NCI-H226 (cell line): Measurements from ENCODE around the gene GLDC.
"Not testable (repeated sequence)": the region's sequence is repeated elsewhere in the genome, so short reads cannot be mapped to it uniquely, and the experiment has no call there.

ENCODE experiments used
- DNase-seq: peaks from one replicate; pipeline ENCODE4 v3.0.0-alpha.2; 2015

The GLDC gene

DNA sequence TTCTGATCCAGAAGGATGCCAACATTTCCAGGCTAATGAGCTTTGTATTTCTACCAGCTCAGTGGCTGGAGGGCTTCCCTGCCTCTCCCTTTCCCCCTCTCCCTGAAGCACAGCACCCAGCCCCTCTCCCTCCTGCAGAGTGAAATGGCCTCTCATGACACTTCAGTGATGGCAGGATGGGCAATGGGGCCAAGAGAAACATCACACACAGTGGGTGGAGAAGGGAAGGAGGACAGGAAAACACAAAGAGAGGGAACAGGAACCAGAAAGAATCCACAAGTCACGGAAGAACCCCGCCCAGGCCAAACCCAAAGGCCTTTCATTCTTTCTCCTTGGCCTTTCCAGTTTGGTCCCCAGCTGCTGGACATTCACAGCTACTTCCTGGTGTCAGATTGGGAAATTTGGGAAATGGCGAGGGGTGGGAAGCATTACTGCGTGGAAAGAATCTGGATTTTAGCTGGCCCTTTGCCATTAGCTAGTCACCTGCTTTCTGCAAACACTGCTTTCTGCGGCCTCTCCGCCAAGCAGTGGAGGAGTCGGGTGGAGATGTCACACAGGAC is 82.6 kb downstream of the GLDC start:
- DNase-seq, result no peak

DNA sequence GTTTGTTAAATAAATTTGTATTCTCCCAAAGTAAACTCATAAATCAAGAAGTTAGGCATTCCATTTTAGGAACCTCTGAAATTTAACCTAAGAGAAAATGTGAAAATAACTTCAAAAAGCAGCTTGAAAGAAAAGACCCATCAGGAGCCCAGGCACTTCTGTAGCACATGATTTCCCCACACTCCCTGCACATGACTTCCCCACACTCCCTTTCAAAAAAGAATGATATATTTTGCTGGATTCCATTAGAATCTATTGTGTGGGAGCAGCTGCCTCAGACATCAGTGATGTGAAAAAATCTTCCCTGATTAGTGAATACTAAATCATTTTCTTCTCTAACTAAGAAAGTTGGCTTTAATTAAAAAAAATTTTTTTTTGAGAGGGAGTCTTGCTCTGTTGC is 83.3 kb downstream of the GLDC start:
- no peak for DNase-seq

DNA sequence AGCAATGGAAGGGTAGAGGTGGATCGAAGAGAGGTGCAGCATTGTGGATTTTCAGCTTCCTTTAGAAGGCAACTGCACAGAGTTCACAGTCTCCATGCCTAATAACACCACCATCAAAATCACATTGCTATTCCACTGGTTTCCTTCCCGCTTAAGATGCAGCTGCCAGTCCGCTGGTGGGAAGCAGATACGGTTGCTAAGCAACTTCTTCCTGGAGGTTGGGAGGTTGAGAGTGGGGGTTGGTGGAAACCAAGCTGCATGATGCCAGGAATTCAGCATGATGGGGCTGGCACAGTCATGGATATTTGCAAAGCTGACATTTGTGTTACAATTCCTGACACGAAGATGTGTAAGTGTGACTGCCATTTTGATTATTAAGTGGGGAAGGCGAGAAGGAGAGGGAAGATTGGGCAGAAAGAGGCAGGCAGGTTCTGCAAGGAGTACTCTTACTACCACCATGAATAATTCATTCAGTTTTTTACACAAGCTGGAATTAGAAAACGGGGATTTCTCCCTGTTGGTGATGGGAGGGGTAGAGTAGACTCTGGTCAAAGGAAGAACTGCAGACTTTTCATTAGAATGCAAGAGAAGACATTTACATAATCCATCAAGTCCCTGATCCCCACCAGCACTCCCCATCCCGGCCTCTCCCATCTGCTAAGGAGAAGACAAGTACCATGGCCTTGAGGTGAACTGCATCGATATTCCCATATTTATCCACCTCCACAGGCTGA is 87.5 kb downstream of the GLDC start:
- DNase-seq, result no peak

DNA sequence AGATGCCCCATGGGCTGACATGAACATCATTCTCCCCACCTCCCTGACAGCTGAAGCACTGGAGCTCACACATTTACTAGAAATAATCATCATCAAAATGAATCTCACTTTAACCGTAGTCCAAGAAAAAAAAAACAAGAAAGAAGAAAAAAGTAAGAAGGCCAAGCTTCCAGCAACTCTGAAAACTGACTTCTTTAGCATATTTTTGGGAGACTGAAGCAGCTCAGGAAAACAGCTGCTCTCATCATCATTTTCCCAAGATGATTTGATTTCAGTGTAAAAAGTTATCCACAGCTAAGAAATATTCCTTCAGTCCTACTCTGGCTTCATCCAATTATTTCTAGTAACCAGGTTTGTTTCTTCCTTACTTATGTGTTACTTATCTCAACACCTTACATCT is 91.7 kb downstream of the GLDC start:
- no peak for DNase-seq

DNA sequence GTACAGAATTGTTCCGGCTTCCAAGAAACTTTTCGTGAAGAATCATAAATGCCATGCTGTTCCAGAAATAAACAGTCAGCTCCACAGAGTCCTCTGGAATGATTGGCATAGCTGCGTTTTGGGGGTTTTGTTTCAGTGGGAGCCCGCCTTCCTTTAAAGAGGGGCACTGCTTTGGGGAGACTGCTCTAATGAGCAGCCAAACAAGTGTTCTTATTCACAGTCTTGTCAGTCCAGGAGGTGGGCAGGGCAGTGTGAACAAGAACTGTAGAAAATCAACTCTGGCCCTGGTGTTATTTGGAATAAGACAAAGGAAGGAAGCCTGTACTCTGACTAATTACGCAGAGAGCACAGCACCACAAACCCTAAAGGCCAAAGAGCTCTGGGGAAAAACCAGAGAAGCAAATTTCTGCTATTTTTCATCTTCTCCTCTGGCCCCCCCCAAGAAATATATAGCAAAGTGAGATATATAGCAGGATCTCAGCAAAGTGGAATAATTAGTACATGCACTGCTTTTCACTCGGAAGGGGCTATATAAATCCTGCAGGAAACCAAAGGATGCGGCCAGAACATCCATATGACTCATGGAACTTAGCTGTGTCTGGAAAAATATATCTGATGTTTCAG is 92.9 kb downstream of the GLDC start:
- no peak for DNase-seq

DNA sequence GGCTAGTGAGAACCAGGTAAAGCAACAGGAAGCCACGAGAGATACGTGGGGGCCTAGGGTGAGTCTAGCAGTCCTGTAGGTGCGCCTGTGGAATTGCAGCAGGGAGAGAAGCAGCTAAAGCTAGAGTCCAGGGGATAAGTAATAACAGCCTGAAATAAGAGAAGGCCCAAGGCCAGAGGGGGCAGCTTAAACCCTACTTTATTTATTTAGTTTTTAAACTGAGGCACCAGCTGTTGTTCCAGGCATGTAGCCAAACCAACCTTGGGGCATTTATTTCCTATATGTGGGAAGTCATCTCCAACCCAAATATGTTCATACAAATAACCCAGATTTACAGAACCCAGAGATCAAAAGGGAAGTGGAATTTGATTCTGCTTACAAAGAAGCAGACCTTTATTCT is 93.5 kb downstream of the GLDC start:
- no peak for DNase-seq

DNA sequence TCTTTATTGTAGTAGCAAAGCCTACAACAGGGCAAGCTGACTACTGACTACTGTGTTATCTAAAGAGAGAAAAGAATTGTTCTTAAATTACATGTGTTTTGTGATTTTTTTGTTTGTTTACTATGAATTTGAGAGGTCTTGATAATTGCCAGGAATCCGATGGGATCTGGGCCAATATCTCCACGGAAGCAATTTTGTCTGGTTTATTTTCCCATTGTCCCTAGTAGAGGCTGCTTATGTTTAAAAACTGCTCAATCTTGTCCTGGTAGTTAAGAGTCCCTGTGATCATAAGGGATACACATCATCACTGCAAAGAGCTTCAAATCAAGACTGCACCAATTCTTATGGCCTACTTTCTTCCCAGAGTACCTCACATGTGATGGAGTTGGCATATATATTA is 94.4 kb downstream of the GLDC start:
- DNase-seq, result no peak

DNA sequence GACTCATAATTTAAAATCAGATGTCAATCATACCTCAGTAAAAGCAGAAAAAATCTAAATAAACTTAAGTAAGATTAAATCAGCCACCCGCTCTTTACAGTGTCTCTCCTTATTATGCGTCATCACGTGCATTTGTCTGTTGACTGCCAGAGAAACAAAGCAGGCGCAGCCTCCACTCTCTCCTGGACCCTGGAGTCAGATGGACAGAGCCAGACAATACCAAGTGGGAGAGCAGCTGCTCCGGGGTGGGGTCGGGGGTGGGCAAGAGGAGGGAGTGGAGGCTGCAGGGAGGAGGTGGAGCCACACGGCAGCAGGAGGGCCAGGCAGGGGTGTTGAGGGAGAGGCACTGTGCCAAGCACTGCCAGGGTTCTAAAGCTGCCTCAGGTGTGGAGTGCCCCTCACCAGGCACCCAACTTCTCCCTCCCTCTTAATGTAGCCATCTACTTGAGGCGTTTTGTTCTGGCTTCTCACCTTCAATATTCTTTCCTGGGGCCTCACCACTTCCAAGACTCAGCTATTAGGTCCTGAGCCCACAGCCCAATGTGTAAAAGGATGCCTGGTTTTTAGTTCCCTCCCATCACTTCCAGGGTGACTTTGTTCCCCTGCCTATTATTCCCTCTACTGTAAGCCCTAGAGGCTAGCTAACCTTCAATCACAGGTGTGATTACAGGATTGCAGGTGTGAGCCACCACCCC is 96.3 kb downstream of the GLDC start:
- DNase-seq, result no peak

DNA sequence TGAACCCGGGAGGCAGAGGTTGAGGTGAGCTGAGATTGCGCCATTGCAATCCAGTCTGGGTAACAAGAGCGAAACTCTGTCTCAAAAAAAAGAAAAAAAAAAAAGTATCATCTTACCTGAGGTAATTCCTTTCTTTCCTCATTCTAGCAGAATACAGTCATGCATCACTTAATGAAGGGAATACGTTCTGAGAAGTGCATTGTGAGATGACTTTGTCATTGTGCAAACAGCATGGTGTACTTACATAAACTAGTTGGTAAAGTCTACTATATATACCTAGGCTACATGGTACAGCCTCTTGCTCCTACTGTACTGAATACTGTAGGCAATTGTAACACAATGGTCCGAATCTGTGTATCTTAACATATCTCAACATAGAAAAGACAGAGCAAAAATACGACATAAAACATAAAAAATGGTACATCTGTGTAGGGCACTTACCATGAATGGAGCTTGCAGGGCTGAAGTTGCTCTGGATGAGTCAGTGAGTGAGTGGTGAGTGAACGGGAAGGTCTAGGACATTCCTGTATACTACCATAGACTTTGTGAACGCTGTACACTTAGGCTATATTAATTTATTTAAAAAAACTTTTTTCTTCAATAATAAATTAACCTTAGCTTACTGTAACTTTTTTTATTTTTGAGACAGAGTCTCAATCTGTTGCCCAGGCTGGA is 100.4 kb downstream of the GLDC start:
- DNase-seq, result no peak

DNA sequence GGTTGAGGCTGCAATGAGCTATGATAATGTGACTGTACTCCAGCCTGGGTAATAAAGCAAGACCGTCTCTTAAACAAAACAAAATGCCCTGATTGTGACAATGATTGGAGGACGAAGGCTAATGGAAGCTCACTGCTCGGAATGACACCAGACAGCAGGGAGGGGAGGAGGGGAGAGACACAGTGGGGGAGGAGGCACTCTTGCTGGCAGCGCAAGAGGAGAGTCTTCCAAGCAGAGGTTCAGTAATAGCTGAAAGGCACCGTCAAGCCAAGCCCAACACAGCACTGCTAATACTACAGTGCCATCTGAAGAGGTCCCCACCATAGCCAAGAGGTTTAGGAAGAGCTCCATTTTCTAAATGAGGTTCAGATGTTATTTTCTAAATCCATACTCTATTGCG is 102.3 kb downstream of the GLDC start:
- DNase-seq, result no peak

DNA sequence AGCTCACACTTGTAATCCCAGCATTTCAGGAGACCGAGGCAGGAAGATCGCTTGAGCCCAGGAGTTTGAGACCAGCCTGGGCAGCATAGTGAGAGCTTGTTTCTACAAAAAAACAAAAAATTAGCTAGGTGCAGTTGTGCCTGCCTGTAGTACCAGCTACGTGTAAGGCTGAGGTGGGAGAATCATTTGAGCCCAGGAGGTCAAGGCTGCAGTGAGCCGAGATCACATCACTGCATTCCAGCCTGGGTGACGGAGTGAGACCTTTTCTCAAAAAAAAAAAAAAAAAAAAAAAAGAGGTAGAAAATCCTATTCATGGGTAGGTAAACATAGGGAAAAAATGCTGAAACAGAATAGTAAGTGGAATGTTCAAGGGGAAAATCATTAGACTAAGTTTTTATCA is 102.9 kb downstream of the GLDC start:
- not testable (repeated sequence) for DNase-seq

DNA sequence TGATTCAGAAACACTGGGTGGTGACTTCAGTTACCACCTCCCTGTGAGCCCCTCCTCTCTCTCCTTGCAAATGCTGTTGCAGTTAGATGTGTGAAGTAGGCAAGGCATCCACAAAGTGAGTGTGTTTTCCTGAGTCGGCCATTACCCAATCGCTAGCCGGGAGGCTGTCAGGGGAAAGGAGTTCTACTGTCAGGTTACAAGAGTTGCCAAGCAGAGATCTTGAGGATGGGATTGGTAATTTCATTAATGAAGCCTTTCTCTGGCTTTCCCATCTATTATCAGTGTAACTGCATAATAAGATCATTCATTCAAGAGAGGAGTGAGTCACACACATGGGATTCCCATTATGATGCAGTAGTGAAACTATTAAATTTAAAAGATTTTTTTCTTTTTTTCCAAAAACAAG is 106.9 kb downstream of the GLDC start:
- peak; percentile 28 for DNase-seq

DNA sequence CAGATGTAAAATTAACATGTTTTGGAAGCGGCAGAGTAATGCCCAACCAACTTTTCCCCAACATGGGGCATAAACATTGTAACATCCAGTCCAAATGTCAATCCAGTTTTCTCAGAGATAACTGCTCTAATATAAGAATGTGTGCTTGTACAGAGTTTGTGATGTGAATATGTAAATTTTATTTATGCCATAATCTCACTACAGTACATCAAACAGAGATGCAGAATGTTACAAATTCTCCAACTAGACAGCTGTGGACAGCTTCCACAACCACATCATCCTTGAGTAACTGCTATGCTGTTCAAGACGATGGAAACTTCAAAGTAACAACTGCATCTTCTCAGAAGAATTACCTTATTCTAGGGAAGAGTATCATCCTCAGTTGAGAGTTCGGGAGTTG is 109.9 kb downstream of the GLDC start:
- DNase-seq, result no peak

DNA sequence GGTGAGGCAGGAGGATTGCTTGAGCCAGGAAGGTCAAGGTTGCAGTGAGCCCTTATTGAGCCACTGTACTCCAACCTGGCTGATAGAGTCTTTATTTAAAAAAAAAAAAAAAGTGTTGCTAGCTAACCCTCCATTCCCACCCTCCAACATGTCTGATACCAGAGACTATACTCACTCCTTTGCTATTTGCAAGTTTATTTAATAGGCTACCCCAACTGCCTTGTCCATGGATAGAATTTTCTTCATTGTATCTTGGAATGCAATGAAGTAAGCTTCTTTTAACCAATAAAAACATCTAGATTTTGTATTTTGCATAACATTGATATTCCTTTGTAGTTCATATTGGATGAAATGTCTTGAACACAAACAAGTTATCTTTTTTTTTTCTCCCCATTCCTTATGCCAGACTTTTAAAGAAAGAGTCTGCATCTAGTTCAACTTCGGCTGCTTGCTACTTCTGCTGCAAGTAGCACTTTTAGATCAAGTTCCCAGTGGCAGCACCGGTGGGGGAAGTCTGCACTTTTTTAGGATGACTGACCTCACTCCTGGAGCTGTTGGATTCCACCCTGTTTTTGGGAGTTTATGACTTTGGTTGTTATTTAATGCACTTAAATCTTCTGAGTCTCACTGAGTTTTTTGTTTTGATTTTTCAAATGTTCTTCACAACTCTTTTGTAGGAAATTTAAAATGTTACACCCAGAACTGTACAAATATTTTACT is 120.0 kb downstream of the GLDC start:
- DNase-seq, result no peak

DNA sequence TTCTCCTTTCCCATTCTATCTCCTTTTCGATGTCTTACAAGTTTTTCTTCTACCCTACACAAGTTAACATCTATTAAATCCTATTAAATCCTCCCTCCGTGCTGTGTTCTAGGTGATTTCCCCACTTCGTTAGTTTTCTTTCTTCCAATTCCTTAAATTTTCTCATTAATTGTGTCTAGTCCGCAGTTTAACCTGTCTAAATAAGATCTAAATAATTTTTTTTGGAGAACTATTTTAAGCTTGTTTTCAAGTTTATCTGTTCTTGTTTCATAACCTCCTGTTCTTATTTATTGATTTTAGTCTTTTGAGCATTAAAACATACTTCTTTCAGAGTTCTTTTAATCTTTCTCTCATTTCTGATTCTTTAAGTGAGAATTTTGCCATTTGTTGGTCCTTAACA is 123.3 kb downstream of the GLDC start:
- no peak for DNase-seq

DNA sequence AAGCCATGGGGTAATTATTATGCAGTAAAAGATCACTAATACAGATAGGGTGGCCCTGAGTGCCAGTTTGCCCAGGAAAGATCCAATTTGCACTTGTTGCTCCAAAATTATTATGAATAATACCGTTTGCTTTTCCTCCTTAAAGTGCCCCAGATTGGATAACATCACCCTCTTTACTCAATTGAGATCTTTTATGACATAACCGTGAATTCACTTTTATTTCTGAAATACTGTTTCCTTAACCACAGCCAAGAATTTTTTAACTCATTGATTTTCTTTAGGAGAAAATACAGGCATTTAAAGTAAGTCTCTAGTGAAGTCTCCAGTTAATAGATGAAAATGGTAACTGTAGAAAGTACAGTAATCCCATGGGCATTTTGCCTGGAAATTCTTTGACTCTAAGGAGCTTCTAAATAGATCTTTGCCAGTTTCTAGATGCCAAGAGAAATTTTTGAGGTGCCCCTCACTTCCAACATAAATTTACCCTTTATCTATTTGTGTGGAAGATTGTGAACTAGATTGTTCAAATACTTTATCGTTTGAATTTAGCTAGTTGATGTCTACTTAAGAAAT is 133.4 kb downstream of the GLDC start:
- DNase-seq, result no peak

DNA sequence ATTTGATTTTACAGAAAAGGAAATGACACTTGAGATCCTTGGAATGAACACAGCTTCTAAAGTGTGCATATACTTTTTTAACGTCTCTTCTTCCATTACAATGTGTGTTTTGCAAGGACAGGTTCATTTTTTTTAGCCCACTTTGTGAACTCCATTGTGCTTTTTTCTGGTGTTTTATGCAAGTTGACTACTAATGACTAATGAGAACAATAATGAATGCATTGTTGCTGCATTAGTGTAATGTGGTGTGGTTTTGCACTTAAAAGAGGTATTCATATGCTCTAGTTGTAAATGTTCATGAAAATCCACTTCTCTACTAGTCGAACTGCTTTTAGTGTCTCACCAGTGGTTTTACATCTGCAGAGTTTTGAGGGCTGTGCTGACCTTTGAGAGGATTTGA is 139.0 kb downstream of the GLDC start:
- DNase-seq, result no peak

DNA sequence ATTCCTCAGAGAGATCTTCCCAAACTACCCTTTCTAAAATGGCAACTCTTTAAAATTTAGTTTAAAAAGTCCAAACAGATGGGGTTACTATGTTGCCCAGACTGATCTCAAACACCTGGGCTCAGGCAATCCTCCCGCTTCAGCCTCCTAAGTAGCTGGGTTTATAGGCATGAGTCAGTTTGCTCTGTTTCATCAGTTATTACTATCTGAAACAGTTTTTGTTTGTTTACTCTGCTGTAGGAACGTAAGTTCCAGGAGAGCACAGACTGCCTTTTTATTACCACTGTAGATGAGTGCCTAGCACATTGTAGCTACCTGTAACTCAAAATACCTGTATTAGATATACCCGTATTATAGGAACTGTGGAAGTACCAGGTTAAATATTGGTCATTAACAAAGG is 143.1 kb downstream of the GLDC start:
- no peak for DNase-seq

DNA sequence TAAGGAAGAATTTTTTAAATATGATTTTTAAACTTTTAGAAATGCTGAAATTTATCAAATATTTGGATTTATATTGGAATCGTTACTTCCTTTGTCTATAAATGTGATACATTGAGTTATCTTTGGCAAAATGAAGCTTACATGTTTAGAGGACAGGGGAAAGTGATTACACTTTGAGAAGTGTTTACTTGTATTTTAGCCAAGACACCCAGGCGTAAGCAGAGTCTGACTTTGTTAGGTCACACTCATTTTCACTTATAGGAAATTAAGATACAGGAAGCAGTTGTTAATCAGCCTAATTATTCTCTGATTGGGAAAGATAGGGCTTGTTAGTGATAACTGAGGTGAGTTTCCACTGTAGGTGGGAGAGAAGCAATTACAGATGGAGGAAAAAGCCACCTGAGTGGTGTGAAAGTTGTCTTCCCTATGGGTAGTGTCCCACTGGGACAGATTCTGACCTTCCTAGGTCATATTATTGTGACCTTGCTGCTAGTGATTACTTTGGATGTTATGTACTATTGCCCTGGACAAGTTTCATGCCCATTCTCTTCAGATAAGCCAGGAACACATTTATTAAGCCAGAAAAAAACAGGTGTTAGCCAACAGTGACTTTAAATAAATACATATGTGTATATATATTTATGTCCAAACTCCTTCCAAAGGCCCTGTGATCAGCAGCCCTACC is 143.9 kb downstream of the GLDC start:
- no peak for DNase-seq

DNA sequence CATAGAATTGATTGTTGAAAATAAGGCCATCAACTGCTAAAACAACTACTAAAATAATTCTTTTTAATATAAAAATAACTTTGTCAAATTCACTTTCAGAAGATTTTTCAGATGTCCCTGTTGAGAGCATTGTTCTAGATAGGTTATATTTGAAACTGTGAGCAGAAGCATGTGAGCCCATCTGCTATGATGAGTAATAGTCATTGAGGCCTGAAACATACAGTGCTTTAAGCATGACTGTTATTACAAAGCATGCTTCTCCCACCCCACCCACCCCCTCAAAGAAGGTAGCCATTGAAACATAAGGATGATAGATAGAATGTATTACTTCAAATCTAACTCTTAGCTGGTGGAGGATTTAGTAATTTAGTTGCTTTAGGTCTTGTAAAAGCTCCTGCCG is 146.5 kb downstream of the GLDC start:
- DNase-seq, result no peak

DNA sequence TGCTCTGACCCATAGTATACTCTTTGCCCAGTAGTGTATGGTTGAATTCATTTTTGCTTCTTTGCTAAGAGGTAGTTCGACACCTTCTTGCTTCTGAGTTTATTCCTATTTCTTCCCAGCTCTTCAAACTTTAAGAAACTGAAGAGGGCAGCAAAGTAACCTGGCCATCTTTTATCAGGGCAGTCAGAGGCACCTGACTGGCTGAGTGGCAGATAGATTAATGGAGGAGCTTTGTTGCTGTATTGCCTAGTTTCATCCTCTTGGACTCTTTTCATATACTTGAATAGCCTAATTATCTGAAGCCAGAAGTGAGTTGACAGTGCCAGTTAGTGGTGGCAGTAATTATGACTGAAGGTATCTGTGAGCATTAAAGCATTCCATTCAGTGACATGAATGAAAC is 150.1 kb downstream of the GLDC start:
- no peak for DNase-seq

DNA sequence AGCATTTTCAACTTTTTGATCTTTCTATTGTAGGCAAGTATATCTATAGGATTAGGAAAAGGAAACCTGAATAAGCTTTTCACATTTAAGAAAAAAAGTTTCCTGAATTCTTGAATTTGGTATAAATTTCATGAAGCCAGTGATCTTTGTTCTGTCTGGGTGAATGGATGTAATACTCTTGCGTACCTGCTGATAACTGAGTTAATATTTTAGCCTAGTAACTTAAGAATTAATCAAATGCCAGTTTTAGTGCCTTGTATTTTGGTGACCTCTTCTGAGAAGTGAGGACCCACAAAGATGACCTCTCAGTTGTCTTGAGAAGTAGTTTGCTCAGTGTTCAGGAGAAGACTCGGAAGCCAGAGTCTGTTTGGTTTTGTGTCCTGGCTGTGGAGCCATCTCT is 154.7 kb downstream of the GLDC start:
- no peak for DNase-seq
